CD4-positive, alpha-beta T cell (primary cell): ENCODE data around the gene GRIK5. TPM values are rescaled to one million over a fixed set of nuclear protein-coding genes. Genes with fewer than 3 reads are reported as not detected.

Experiments used
- ATAC-seq: fragments of 200-7000 bp; cut with Tn5 transposase; one replicate; pipeline ENCODE4 v1.10.0; 2022; ENCODE audit warnings: mild to moderate bottlenecking; ENCODE audit not compliant: poor library complexity
- CTCF ChIA-PET: fragments of 350-600 bp; sonication (Branson Sonifier 250); formaldehyde crosslinking; loops from one replicate; lab custom pipeline; 2021; ENCODE audit warnings: antibody characterized with exemption, inconsistent platforms; lab: Charles Lee
- POLR2A ChIA-PET: fragments of 350-600 bp; sonication (Branson Sonifier 250); formaldehyde crosslinking; loops from one replicate; lab custom pipeline; 2021; ENCODE audit warnings: antibody characterized with exemption, inconsistent platforms; lab: Charles Lee
- DNase-seq, 14 experiments: peaks; one replicate each; pipeline ENCODE4 v3.0.0-alpha.2; 2013 to 2020; ENCODE audit warnings: mixed read lengths in 2 of 14
- H3K27ac ChIP-seq, 2 donors: one replicate each; pipeline versions ENCODE4 v1.5.1 to v1.7.0; 2013; ENCODE audit warnings: low read length in 2 of 2, low read depth in 1 of 2, mild to moderate bottlenecking in 1 of 2
- H3K27me3 ChIP-seq, 2 experiments: 1 replicate in 1 of 2; 2 replicates in 1 of 2; pipeline versions ENCODE4 v1.6.1 to v1.7.0; 2013; ENCODE audit warnings: low read length in 2 of 2, control low read depth in 1 of 2, mild to moderate bottlenecking in 1 of 2, moderate library complexity in 1 of 2; ENCODE audit not compliant: insufficient read depth in 2 of 2, control insufficient read depth in 1 of 2
- H3K36me3 ChIP-seq: one replicate; pipeline ENCODE4 v1.6.1; 2013; ENCODE audit warnings: low read length, control low read depth; ENCODE audit not compliant: insufficient read depth
- H3K4me1 ChIP-seq: one replicate; pipeline ENCODE4 v1.6.1; 2013; ENCODE audit warnings: low read length, control low read depth; ENCODE audit not compliant: insufficient read depth
- H3K4me3 ChIP-seq: one replicate; pipeline ENCODE4 v1.5.1; 2013; ENCODE audit warnings: mild to moderate bottlenecking, low read length, moderate library complexity
- H3K9me3 ChIP-seq, 2 experiments: 1 replicate in 1 of 2; 2 replicates in 1 of 2; pipeline versions ENCODE4 v1.6.1 to v1.7.0; 2013; ENCODE audit warnings: low read length in 2 of 2, mild to moderate bottlenecking in 2 of 2, control low read depth in 1 of 2, moderate library complexity in 1 of 2; ENCODE audit not compliant: control insufficient read depth in 1 of 2, insufficient read depth in 1 of 2
- H3K27ac Mint-ChIP-seq: one replicate; pipeline ENCODE4 v1.8.0; 2020; ENCODE audit warnings: mixed read lengths
- H3K27me3 Mint-ChIP-seq: one replicate; pipeline ENCODE4 v1.8.0; 2021; ENCODE audit warnings: mixed read lengths
- H3K36me3 Mint-ChIP-seq: one replicate; pipeline ENCODE4 v1.8.0; 2021; ENCODE audit warnings: low read depth, mixed read lengths
- H3K4me1 Mint-ChIP-seq: one replicate; pipeline ENCODE4 v1.8.0; 2021; ENCODE audit warnings: low read depth, mixed read lengths
- H3K4me3 Mint-ChIP-seq: one replicate; pipeline ENCODE4 v1.8.0; 2020; ENCODE audit warnings: mild to moderate bottlenecking, mixed read lengths
- H3K9me3 Mint-ChIP-seq: one replicate; pipeline ENCODE4 v1.8.0; 2020; ENCODE audit warnings: mixed read lengths
- intact Hi-C, 2 experiments: fragments of 100-400 bp; cut with DNase I in 1 of 2; cut with micrococcal nuclease in 1 of 2; formaldehyde crosslinking; loops; one replicate each; pipeline versions ENCODE4 v1.15.1 to v1.9.0; 2023 to 2025; cut with DNase I, micrococcal nuclease
- total RNA-seq, 174 experiments: library from RNA in 2 of 174; stranded (reverse) in 2 of 174; gene quantifications; one replicate each; pipeline ENCODE4 v1.2.3 and lab custom pipeline; 2021 to 2026
- TF ChIP-seq, protein P1 (sequence below): fragments of 200-600 bp; IDR thresholded peaks from one replicate; pipeline ENCODE4 v1.8.0; 2022; ENCODE audit warnings: antibody characterized with exemption, mild to moderate bottlenecking

The GRIK5 gene
- total RNA-seq, 2 experiments from 2014 or later = 0.66 to 0.75 TPM

- H3K27me3 Mint-ChIP-seq = no peaks in the 10 kb centered on the region
- peaks cover 12% of the 10 kb centered on the region for H3K36me3 ChIP-seq
- H3K27me3 ChIP-seq = no peaks in the 10 kb centered on the region
- no peak overlapping the region for H3K27ac ChIP-seq
- H3K4me3 Mint-ChIP-seq = no peak overlapping the region
- no peaks in the 10 kb centered on the region for H3K9me3 ChIP-seq
- TF ChIP-seq, protein P1, sequence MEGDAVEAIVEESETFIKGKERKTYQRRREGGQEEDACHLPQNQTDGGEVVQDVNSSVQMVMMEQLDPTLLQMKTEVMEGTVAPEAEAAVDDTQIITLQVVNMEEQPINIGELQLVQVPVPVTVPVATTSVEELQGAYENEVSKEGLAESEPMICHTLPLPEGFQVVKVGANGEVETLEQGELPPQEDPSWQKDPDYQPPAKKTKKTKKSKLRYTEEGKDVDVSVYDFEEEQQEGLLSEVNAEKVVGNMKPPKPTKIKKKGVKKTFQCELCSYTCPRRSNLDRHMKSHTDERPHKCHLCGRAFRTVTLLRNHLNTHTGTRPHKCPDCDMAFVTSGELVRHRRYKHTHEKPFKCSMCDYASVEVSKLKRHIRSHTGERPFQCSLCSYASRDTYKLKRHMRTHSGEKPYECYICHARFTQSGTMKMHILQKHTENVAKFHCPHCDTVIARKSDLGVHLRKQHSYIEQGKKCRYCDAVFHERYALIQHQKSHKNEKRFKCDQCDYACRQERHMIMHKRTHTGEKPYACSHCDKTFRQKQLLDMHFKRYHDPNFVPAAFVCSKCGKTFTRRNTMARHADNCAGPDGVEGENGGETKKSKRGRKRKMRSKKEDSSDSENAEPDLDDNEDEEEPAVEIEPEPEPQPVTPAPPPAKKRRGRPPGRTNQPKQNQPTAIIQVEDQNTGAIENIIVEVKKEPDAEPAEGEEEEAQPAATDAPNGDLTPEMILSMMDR = no peak
- ATAC-seq = no peak
- no peak overlapping the region for H3K27ac Mint-ChIP-seq
- no peak for DNase-seq
- H3K4me1 Mint-ChIP-seq = peaks cover 14% of the 10 kb centered on the region
- ChIA-PET POLR2A (no interaction called here), CTCF (no interaction called here)
- peaks cover 25% of the 10 kb centered on the region for H3K4me1 ChIP-seq
- intact Hi-C loops = no loop called here
- no peak overlapping the region for H3K4me3 ChIP-seq
- H3K9me3 Mint-ChIP-seq = no peaks in the 10 kb centered on the region
- peaks cover 16% of the 10 kb centered on the region for H3K36me3 Mint-ChIP-seq
Measured at GRCh38 chr19:42086770-42087550, 17.0 kb upstream of the GRIK5 start.

DNA sequence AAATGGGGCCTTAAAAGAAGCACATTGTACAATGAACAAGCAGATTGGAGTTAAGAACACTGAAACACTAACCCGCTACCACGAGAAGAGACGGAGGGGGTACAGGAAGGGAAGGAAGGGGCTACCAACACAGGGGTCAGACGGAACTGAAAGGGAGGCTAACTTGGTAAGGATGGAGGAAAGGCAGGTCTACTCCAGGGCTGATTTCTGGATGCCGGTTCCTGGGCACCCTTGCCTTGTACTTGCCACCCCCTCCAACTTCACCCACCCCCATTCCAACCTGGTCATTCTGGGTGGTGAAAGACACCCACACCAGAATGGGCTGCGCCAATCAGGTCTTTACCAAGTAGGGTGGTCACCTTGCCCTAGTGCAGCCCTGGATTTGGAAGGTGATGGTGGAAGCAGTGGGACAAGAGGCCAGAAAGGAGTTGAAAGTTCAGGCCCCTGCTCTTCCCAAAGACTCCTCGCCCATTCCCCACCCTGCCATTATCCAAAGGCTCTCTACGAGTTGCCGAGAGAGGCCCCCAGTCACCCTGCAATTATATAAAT lies 16.3 kb upstream of the GRIK5 start:
- Mint-ChIP-seq H3K9me3 (no peaks in the 10 kb centered on the region), H3K36me3 (peaks cover 23% of the 10 kb centered on the region), H3K27ac (no peak overlapping the region), H3K27me3 (no peaks in the 10 kb centered on the region), H3K4me1 (peaks cover 21% of the 10 kb centered on the region), H3K4me3 (no peak overlapping the region)
- Histone ChIP-seq H3K27me3 (no peaks in the 10 kb centered on the region), H3K4me1 (peaks cover 20% of the 10 kb centered on the region), H3K27ac (no peak overlapping the region), H3K9me3 (no peaks in the 10 kb centered on the region), H3K36me3 (peaks cover 12% of the 10 kb centered on the region), H3K4me3 (no peak overlapping the region)
- ChIA-PET POLR2A (no interaction called here), CTCF (no interaction called here)
- intact Hi-C loops = no loop called here
- TF ChIP-seq, protein P1 = no peak
- DNase-seq = no peak
- ATAC-seq = no peak

- Mint-ChIP-seq H3K4me3 (no peak overlapping the region), H3K9me3 (no peaks in the 10 kb centered on the region), H3K27me3 (no peaks in the 10 kb centered on the region), H3K27ac (no peak overlapping the region), H3K36me3 (peaks cover 36% of the 10 kb centered on the region), H3K4me1 (peaks cover 9% of the 10 kb centered on the region)
- Histone ChIP-seq H3K27me3 (no peaks in the 10 kb centered on the region), H3K4me3 (no peak overlapping the region), H3K9me3 (no peaks in the 10 kb centered on the region), H3K36me3 (peaks cover 37% of the 10 kb centered on the region), H3K27ac (no peak overlapping the region), H3K4me1 (no peaks in the 10 kb centered on the region)
- ChIA-PET CTCF (no interaction called here), POLR2A (no interaction called here)
- TF ChIP-seq, protein P1 = no peak
- ATAC-seq (no peak), DNase-seq (no peak)
- intact Hi-C loops = no loop called here
Measured at GRCh38 chr19:42083537-42083936, 13.5 kb upstream of the GRIK5 start.
